Sigmoid colon (tissue), 7 donors: ENCODE measurements around the gene ZNRD2. TPM values are rescaled to one million over a fixed set of nuclear protein-coding genes. Genes with fewer than 3 reads are reported as not detected.
A peak's percentile ranks its signal among the peaks of the same experiment; 100 is the strongest.

Source experiments
- DNase-seq: peaks from one replicate; pipeline ENCODE4 v3.0.0-alpha.2; 2019
- H3K27ac ChIP-seq, 4 donors: fragments of 200-600 bp; sonication (generic); one replicate each; pipeline ENCODE4 v1.5.1; 2016 to 2019; ENCODE audit warnings: mild to moderate bottlenecking in 1 of 4
- H3K27me3 ChIP-seq, 3 donors: fragments of 200-600 bp; sonication (generic); one replicate each; pipeline ENCODE4 v1.5.1; 2019; ENCODE audit warnings: mild to moderate bottlenecking in 1 of 3
- H3K36me3 ChIP-seq, 4 donors: fragments of 200-600 bp; sonication (generic); one replicate each; pipeline ENCODE4 v1.5.1; 2016 to 2019
- H3K4me1 ChIP-seq, 4 donors: fragments of 200-600 bp; sonication (generic); one replicate each; pipeline ENCODE4 v1.5.1; 2017 to 2019
- H3K4me3 ChIP-seq, 4 donors: fragments of 200-600 bp; sonication (generic); one replicate each; pipeline ENCODE4 v1.5.1; 2017 to 2019; ENCODE audit warnings: mild to moderate bottlenecking in 2 of 4, moderate library complexity in 1 of 4
- H3K9me3 ChIP-seq, 4 donors: fragments of 200-600 bp in 3 of 4; sonication (generic) in 3 of 4; one replicate each; pipeline versions ENCODE4 v1.5.1 to v1.6.1; 2013 to 2019
- EP300 ChIP-seq, 4 donors: sonication (generic); formaldehyde crosslinking; IDR thresholded peaks; one replicate each; pipeline ENCODE4 v1.6.1; 2017; ENCODE audit warnings: antibody characterized with exemption in 4 of 4
- POLR2A ChIP-seq, 2 donors: fragments of 450-650 bp; IDR thresholded peaks; one replicate each; pipeline ENCODE4 v1.6.1; 2016; ENCODE audit warnings: antibody characterized with exemption in 2 of 2, mild to moderate bottlenecking in 2 of 2, moderate library complexity in 2 of 2
- POLR2AphosphoS5 ChIP-seq, 4 donors: sonication (generic); formaldehyde crosslinking; IDR thresholded peaks; one replicate each; pipeline ENCODE4 v1.6.1; 2017; ENCODE audit warnings: antibody characterized with exemption in 4 of 4
- whole genome bisulfite sequencing, 2 donors: extraction: QIAGEN DNeasy Blood & Tissue Kit; methylation state at CpG; one replicate each; pipeline ENCODE4 v1.1.7; 2013; 5-methylcytosine and 5-hydroxymethylcytosine counted together
- intact Hi-C: fragments of 100-400 bp; cut with DNase I; formaldehyde crosslinking; loops from one replicate; pipeline ENCODE4 v1.15.1; 2023
- polyA plus RNA-seq, 3 donors: library from polyadenylated mRNA; stranded (reverse); fragments of 200-250 nt; gene quantifications; one replicate each; pipeline ENCODE4 v1.2.3, GENCODE V29; 2013
- total RNA-seq, 4 donors: library from RNA; depleted of rRNA; stranded (reverse); fragments of >200 nt; gene quantifications; one replicate each; pipeline ENCODE4 v1.1.0, GENCODE V29; 2016
- TF ChIP-seq, protein P1 (sequence below), 4 experiments: fragments of 450-650 bp in 3 of 4; fragments of 200-600 bp in 1 of 4; IDR thresholded peaks; one replicate each; pipeline ENCODE4 v1.5.1; 2016 to 2019; ENCODE audit warnings: antibody characterized with exemption in 4 of 4, mild to moderate bottlenecking in 3 of 4, moderate library complexity in 2 of 4
- donor health status: healthy with polysubstance abuse.
- donor health status: Bipolar disorder and iron deficiency.
- donor health status: healthy.

Gene ZNRD2
- total and polyA plus RNA-seq, 7 donors: 24.9 to 61.0 (median 52.6) TPM

DNA sequence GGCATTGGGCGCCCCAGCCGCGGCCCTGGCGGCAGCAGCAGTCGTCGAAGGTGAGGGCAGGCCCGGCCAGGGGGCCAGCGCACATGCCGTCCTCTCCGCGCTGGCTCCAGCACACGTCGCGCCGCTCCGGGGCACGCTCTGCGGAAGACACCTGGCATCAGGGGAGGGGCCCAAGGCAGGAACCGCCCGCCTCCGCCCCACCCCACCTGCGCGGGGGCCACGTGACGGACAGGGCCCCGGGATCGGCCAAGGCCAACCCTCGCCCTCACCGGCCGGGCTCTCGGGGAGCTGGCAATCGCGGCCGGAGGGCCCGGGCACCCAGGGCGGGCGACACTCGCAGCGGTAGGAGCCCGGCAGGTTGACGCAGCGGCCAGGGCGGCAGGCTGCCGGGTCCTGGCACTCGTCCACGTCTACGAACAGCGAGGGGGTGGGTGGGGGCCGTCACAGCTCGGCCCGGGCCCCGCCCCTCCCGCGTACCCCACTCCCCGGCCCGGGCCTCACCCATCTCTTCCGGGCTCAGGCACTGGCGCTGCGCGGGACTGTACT, 30.5 kb upstream of the ZNRD2 start:
- no peaks in the 10 kb centered on the region for H3K27me3 ChIP-seq
- peaks cover 0 to 30% (median 26%) of the 10 kb centered on the region in 4 donors for H3K4me1 ChIP-seq
- 5 to 15% methylated on average over 60 of the region's 60 CpGs for WGBS, 2 donors
- TF ChIP-seq POLR2A (IDR thresholded peaks at IDR 0.05): no peak
- no peak for TF ChIP-seq POLR2AphosphoS5 (IDR thresholded peaks at IDR 0.05)
- TF ChIP-seq, protein P1, sequence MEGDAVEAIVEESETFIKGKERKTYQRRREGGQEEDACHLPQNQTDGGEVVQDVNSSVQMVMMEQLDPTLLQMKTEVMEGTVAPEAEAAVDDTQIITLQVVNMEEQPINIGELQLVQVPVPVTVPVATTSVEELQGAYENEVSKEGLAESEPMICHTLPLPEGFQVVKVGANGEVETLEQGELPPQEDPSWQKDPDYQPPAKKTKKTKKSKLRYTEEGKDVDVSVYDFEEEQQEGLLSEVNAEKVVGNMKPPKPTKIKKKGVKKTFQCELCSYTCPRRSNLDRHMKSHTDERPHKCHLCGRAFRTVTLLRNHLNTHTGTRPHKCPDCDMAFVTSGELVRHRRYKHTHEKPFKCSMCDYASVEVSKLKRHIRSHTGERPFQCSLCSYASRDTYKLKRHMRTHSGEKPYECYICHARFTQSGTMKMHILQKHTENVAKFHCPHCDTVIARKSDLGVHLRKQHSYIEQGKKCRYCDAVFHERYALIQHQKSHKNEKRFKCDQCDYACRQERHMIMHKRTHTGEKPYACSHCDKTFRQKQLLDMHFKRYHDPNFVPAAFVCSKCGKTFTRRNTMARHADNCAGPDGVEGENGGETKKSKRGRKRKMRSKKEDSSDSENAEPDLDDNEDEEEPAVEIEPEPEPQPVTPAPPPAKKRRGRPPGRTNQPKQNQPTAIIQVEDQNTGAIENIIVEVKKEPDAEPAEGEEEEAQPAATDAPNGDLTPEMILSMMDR (IDR thresholded peaks at IDR 0.05): no peak
- TF ChIP-seq EP300 (IDR thresholded peaks at IDR 0.05): no peak
- H3K36me3 ChIP-seq: peaks cover 0 to 56% (median 28%) of the 10 kb centered on the region in 4 donors
- H3K4me3 ChIP-seq: peak overlapping the region; percentile 31 to 52 (median 50)
- H3K9me3 ChIP-seq: no peaks in the 10 kb centered on the region
- no peak for DNase-seq
- peak overlapping the region; percentile 90 to 94 (median 91) for H3K27ac ChIP-seq
- intact Hi-C loops: loop anchor here (1.0 to 5.0 kb wide), 3 partner anchors 17 to 67 kb away; no protein-coding TSS in a partner anchor

DNA sequence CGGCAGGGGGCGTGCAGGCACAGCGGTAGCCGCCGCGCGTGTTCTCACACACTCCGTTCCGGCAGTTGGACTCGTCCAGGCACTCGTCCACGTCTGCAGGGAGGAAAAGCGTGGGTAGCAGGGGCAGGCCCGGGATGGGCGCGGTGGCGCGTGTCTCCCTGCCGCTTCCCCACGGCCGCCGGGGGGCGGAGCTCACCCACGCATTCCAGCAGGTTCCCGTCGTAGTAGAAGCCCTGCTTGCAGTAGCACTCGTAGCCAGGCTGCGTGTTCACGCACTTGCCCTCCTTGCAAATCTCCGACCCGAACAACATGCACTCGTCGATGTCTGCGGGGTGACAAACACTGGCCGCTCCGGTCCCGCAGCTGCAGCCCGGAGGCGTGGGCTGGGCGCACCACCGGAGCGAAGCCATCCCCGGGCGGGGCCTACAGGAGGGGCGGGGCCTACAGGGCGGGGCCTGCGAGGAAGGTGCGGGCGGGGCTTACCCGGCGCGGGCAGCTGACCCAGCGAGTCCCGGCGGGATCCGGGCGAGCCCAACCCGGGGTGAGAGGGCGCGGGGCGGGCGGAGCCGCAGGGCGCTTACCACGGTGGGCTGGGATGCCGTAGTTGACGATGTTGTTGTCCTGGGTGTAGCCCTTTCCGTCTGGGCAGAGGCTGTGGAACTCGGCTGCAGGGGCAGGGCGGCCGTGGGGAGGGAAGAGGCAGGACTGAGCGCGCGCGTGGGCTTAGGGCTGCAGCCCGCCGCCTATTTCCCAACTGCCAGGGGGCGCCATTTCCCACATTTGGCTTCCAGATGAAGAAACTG, 29.8 kb upstream of the ZNRD2 start:
- DNase-seq: peak; percentile 95
- Histone ChIP-seq H3K9me3 (no peaks in the 10 kb centered on the region), H3K36me3 (peaks cover 0 to 57% (median 23%) of the 10 kb centered on the region in 4 donors), H3K27ac (peak overlapping the region; percentile 90 to 94 (median 91)), H3K27me3 (no peaks in the 10 kb centered on the region), H3K4me3 (peak overlapping the region; percentile 31 to 52 (median 50)), H3K4me1 (peaks cover 0 to 30% (median 26%) of the 10 kb centered on the region in 4 donors)
- TF ChIP-seq EP300 (IDR thresholded peaks at IDR 0.05) (no peak), POLR2A (IDR thresholded peaks at IDR 0.05) (peak; percentile 8 to 29), POLR2AphosphoS5 (IDR thresholded peaks at IDR 0.05) (peak; percentile 66 to 82 (median 76))
- TF ChIP-seq, protein P1 (IDR thresholded peaks at IDR 0.05): peak; percentile 90 to 99 (median 94)
- WGBS, 2 donors: 0% methylated on average over 78 of the region's 78 CpGs
- intact Hi-C loops: loop anchor here (1.0 to 5.0 kb wide), 4 partner anchors 16 to 67 kb away; partner anchors contain the start of gene FAM89B

DNA sequence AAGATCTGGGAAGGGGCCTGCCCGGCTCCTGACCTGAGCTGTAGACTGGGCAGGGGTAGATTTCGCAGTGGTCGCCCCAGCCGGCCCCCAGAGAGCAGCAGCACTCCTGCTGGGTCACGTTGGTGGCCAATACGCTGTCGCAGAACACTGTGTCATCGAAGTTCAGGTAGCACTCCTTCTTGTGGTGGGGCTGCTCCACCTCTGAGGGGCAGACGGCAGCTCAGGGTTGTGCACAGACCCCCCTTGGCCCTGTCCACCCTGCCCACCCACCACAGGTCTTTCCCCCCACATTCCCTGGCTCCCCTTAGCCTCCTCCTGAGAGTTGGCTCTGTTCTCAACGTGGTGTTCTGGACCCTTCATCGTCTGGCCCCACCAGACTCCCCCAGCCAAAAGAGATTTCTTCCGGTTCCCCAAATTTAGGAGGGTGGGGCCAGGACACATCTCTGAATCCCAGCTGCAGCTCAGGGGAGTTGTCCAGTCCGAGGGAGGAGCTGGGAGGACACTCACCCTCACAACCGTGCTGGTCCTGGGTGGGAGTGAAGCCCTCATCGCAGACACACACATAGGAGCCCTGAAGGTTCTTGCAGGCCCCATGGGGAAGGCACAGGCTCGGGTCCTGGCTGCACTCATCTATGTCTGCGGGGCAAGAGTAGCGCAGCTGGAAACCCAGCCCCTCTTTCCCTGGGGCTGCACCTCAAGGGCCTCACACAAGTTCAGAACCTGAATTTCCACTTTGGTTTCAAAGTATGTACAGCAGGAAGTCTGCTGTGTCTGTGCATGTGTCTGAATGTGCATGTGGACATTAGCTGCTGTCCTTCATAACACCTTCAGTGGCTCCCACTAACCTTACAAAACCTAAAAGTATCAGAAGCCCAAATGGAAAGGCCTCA, 28.9 kb upstream of the ZNRD2 start:
- Histone ChIP-seq H3K4me3 (peak overlapping the region; percentile 31 to 52 (median 50)), H3K4me1 (peaks cover 0 to 32% (median 29%) of the 10 kb centered on the region in 4 donors), H3K9me3 (no peaks in the 10 kb centered on the region), H3K27ac (peak overlapping the region; percentile 90 to 94 (median 91)), H3K27me3 (no peaks in the 10 kb centered on the region), H3K36me3 (peaks cover 0 to 50% (median 18%) of the 10 kb centered on the region in 4 donors)
- intact Hi-C loops: loop anchor here (1.0 to 5.0 kb wide), 3 partner anchors 15 to 66 kb away; partner anchors contain the start of gene FAM89B
- TF ChIP-seq, protein P1 (IDR thresholded peaks at IDR 0.05): peak in 1 of 4 experiments; percentile 20
- no peak for TF ChIP-seq POLR2A (IDR thresholded peaks at IDR 0.05)
- peak; percentile 73 for DNase-seq
- 39 to 43% methylated on average over 18 of the region's 18 CpGs for WGBS, 2 donors

DNA sequence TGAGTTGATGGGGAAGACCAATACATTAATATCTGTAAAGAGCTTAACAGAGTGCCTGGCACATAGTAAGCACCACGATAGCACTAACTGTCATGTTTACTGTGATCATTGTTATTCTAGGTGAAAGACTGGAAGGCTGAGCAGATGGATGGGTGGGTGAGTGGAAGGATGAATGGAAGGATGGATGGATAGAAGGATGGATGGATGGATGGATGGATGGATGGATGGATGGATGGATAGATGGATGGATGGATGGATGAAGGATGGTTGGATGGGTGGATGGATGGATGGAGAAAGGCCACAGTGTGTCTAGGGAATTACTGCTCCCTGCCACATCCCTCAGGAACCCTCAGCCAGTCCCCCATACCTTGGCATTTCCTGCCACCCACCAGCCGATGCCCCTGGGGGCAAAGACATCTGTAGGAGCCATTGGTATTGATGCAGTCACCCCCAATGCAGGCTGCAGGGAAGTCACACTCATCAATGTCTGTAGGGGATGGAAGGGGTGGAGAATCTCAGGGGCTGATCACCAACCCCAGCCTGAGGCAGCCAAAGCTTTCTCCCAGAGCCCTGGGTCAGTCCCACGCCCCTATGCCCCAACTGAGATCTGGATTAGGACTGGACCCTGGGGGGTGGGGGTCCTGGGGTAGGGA, 27.4 kb upstream of the ZNRD2 start:
- WGBS, 2 donors: 94 to 96% methylated on average over 3 of the region's 3 CpGs
- intact Hi-C loops: loop anchor here (5.0 kb wide), 1 partner anchor 64 kb away; no protein-coding TSS in a partner anchor

More for the DNA sequence above, 27.4 kb upstream of the ZNRD2 start:
- no peaks in the 10 kb centered on the region for H3K9me3 ChIP-seq
- TF ChIP-seq POLR2AphosphoS5 (IDR thresholded peaks at IDR 0.05) (no peak), EP300 (IDR thresholded peaks at IDR 0.05) (no peak), POLR2A (IDR thresholded peaks at IDR 0.05) (no peak)
- TF ChIP-seq, protein P1 (IDR thresholded peaks at IDR 0.05): no peak
- H3K36me3 ChIP-seq: peaks cover 0 to 42% (median 17%) of the 10 kb centered on the region in 4 donors
- no peak overlapping the region for H3K27ac ChIP-seq
- peaks cover 0 to 44% (median 36%) of the 10 kb centered on the region in 4 donors for H3K4me1 ChIP-seq
- H3K27me3 ChIP-seq: no peaks in the 10 kb centered on the region
- H3K4me3 ChIP-seq: no peak overlapping the region
- DNase-seq: no peak
